ENCODE measurements around the gene ZNF423.
"Not testable (repeated sequence)": the region's sequence is repeated elsewhere in the genome, so short reads cannot be mapped to it uniquely, and the experiment has no call there.

The ZNF423 gene

GRCh38 chr16:49575346-49576172 is 280.4 kb downstream of the ZNF423 start:
- no peak for DNase-seq

GRCh38 chr16:49574826-49575225 is 281.1 kb downstream of the ZNF423 start:
- DNase-seq: peak; percentile 62

- peak; percentile 43 for DNase-seq
Measured at GRCh38 chr16:49567950-49568349, 288.0 kb downstream of the ZNF423 start.

- DNase-seq: no peak
Measured at GRCh38 chr16:49566432-49566831, 289.5 kb downstream of the ZNF423 start.

GRCh38 chr16:49564496-49565229 is 291.2 kb downstream of the ZNF423 start:
- DNase-seq: peak; percentile 77

- DNase-seq: no peak
Measured at GRCh38 chr16:49563666-49564065, 292.2 kb downstream of the ZNF423 start.

- DNase-seq: not testable (repeated sequence)
Measured at GRCh38 chr16:49562894-49563293, 293.0 kb downstream of the ZNF423 start.

GRCh38 chr16:49562228-49562627 is 293.7 kb downstream of the ZNF423 start:
- DNase-seq: peak; percentile 96

- peak; percentile 64 for DNase-seq
Measured at GRCh38 chr16:49560004-49560830, 295.7 kb downstream of the ZNF423 start.

GRCh38 chr16:49559242-49559641 is 296.7 kb downstream of the ZNF423 start:
- DNase-seq: peak; percentile 65

GRCh38 chr16:49558451-49558850 is 297.5 kb downstream of the ZNF423 start:
- no peak for DNase-seq

GRCh38 chr16:49556606-49557446 is 299.1 kb downstream of the ZNF423 start:
- peak; percentile 99 for DNase-seq

GRCh38 chr16:49556249-49556605 is 299.7 kb downstream of the ZNF423 start:
- DNase-seq: peak; percentile 96

GRCh38 chr16:49554681-49555080 is 301.2 kb downstream of the ZNF423 start:
- peak; percentile 54 for DNase-seq

GRCh38 chr16:49552313-49552928 is 303.5 kb downstream of the ZNF423 start:
- no peak for DNase-seq

- DNase-seq: no peak
Measured at GRCh38 chr16:49550666-49551065, 305.2 kb downstream of the ZNF423 start.

- no peak for DNase-seq
Measured at GRCh38 chr16:49550140-49550539, 305.8 kb downstream of the ZNF423 start.

- DNase-seq: peak; percentile 98
Measured at GRCh38 chr16:49548325-49548970, 307.5 kb downstream of the ZNF423 start.

- DNase-seq: peak; percentile 97
Measured at GRCh38 chr16:49547448-49547847, 308.5 kb downstream of the ZNF423 start.

GRCh38 chr16:49546735-49547134 is 309.2 kb downstream of the ZNF423 start:
- no peak for DNase-seq

- no peak for DNase-seq
Measured at GRCh38 chr16:49545741-49546448, 310.0 kb downstream of the ZNF423 start.

Measured in NCI-H2171 treated with DMSO at 0.1 percent for 48 hours (cell line).